BLaER1 (cell line): Measurements from ENCODE around the gene FCF1.
"Not testable (repeated sequence)": the region's sequence is repeated elsewhere in the genome, so short reads cannot be mapped to it uniquely, and the experiment has no call there.

Source experiments
- H3K27ac ChIP-seq: shearing (Covaris generic); formaldehyde crosslinking; 2 replicates; pipeline ENCODE4 v1.8.1; 2022
- H3K27me3 ChIP-seq: shearing (Covaris generic); formaldehyde crosslinking; 2 replicates; pipeline ENCODE4 v1.8.1; 2022
- H3K36me3 ChIP-seq: shearing (Covaris generic); formaldehyde crosslinking; 2 replicates; pipeline ENCODE4 v1.8.1; 2022
- H3K4me1 ChIP-seq: shearing (Covaris generic); formaldehyde crosslinking; 2 replicates; pipeline ENCODE4 v1.8.1; 2022
- H3K4me2 ChIP-seq: shearing (Covaris generic); formaldehyde crosslinking; 2 replicates; pipeline ENCODE4 v1.8.1; 2022
- H3K4me3 ChIP-seq: shearing (Covaris generic); formaldehyde crosslinking; 2 replicates; pipeline ENCODE4 v1.8.1; 2022
- H3K9ac ChIP-seq: shearing (Covaris generic); formaldehyde crosslinking; 2 replicates; pipeline ENCODE4 v1.8.1; 2022
- H3K9me3 ChIP-seq: shearing (Covaris generic); formaldehyde crosslinking; 2 replicates; pipeline ENCODE4 v1.8.1; 2022
- H4K20me1 ChIP-seq: shearing (Covaris generic); formaldehyde crosslinking; 2 replicates; pipeline ENCODE4 v1.8.1; 2022
- Cebpa-rat ChIP-seq: shearing (Covaris generic); IDR thresholded peaks from 2 replicates; pipeline ENCODE4 v1.8.1; 2022

The FCF1 gene

GRCh38 chr14:74756326-74756725, 43.4 kb downstream of the FCF1 start:
- Histone ChIP-seq H3K4me1 (no peaks in the 10 kb centered on the region), H3K27me3 (no peaks in the 10 kb centered on the region), H3K4me2 (no peak overlapping the region), H3K9me3 (peaks cover 26% of the 10 kb centered on the region), H3K27ac (no peak overlapping the region), H4K20me1 (no peaks in the 10 kb centered on the region), H3K4me3 (no peak overlapping the region), H3K9ac (no peak overlapping the region), H3K36me3 (no peaks in the 10 kb centered on the region)
- TF ChIP-seq Cebpa-rat: no peak

GRCh38 chr14:74758505-74758904, 45.6 kb downstream of the FCF1 start:
- not testable (repeated sequence) for H3K9me3 ChIP-seq, H3K4me3 ChIP-seq, H3K27ac ChIP-seq, H3K9ac ChIP-seq, H4K20me1 ChIP-seq, H3K4me1 ChIP-seq, H3K27me3 ChIP-seq, H3K4me2 ChIP-seq, H3K36me3 ChIP-seq

GRCh38 chr14:74762917-74763802, 50.2 kb downstream of the FCF1 start, which contains the start of gene YLPM1:
Gene YLPM1, plus strand, starts transcription at chr14:74763316. Its CDS starts 174 bp downstream, at chr14:74763490.
- H4K20me1 ChIP-seq: peaks cover 45% of the 10 kb centered on the region
- peak within 1 kb of the TSS; percentile 99 for H3K9ac ChIP-seq
- H3K4me2 ChIP-seq: peak within 1 kb of the TSS; percentile 94
- H3K36me3 ChIP-seq: peaks cover 5% of the 10 kb centered on the region; the same call in 1 of the 2 replicates
- H3K9me3 ChIP-seq: no peaks in the 10 kb centered on the region
- H3K27me3 ChIP-seq: no peaks in the 10 kb centered on the region
- no peak for TF ChIP-seq Cebpa-rat
- H3K4me3 ChIP-seq: peak within 1 kb of the TSS; percentile 97
- peaks cover 43% of the 10 kb centered on the region for H3K4me1 ChIP-seq
- peak within 1 kb of the TSS; percentile 99 for H3K27ac ChIP-seq

- peaks cover 50% of the 10 kb centered on the region for H3K4me1 ChIP-seq
- H3K27me3 ChIP-seq: no peaks in the 10 kb centered on the region
- H3K27ac ChIP-seq: peak overlapping the region; percentile 99
- H3K9ac ChIP-seq: peak overlapping the region; percentile 99
- H3K4me2 ChIP-seq: peak overlapping the region; percentile 94
- TF ChIP-seq Cebpa-rat: no peak
- H3K36me3 ChIP-seq: peaks cover 5% of the 10 kb centered on the region; the same call in 1 of the 2 replicates
- H4K20me1 ChIP-seq: peaks cover 53% of the 10 kb centered on the region
- no peaks in the 10 kb centered on the region for H3K9me3 ChIP-seq
- peak overlapping the region; percentile 97 for H3K4me3 ChIP-seq
Observed at GRCh38 chr14:74763803-74764531, 51.0 kb downstream of the FCF1 start.

- Histone ChIP-seq H4K20me1 (peaks cover 69% of the 10 kb centered on the region), H3K9ac (peak overlapping the region; percentile 99), H3K4me2 (peak overlapping the region; percentile 94), H3K27me3 (no peaks in the 10 kb centered on the region), H3K27ac (no peak overlapping the region), H3K4me3 (peak overlapping the region; percentile 97), H3K36me3 (peaks cover 5% of the 10 kb centered on the region; the same call in 1 of the 2 replicates), H3K4me1 (peaks cover 50% of the 10 kb centered on the region), H3K9me3 (no peaks in the 10 kb centered on the region)
- no peak for TF ChIP-seq Cebpa-rat
Observed at GRCh38 chr14:74765721-74766120, 52.8 kb downstream of the FCF1 start.

GRCh38 chr14:74771399-74771798, 58.5 kb downstream of the FCF1 start:
- Histone ChIP-seq H4K20me1 (peaks cover 99% of the 10 kb centered on the region), H3K9me3 (no peaks in the 10 kb centered on the region), H3K4me1 (peaks cover 24% of the 10 kb centered on the region), H3K4me2 (no peak overlapping the region), H3K9ac (no peak overlapping the region), H3K4me3 (no peak overlapping the region), H3K27me3 (no peaks in the 10 kb centered on the region), H3K36me3 (peaks cover 45% of the 10 kb centered on the region), H3K27ac (no peak overlapping the region)
- no peak for TF ChIP-seq Cebpa-rat

- H3K9ac ChIP-seq: no peak overlapping the region
- H3K36me3 ChIP-seq: peaks cover 98% of the 10 kb centered on the region
- no peak overlapping the region for H3K4me2 ChIP-seq
- H3K27ac ChIP-seq: no peak overlapping the region
- no peak for TF ChIP-seq Cebpa-rat
- peaks cover 15% of the 10 kb centered on the region for H3K9me3 ChIP-seq
- H4K20me1 ChIP-seq: peaks cover 60% of the 10 kb centered on the region
- H3K27me3 ChIP-seq: no peaks in the 10 kb centered on the region
- H3K4me1 ChIP-seq: no peaks in the 10 kb centered on the region
- H3K4me3 ChIP-seq: no peak overlapping the region
Observed at GRCh38 chr14:74784634-74785033, 71.7 kb downstream of the FCF1 start.

- H3K4me2 ChIP-seq: no peak overlapping the region
- H4K20me1 ChIP-seq: peaks cover 59% of the 10 kb centered on the region
- H3K4me3 ChIP-seq: no peak overlapping the region
- H3K9me3 ChIP-seq: peaks cover 20% of the 10 kb centered on the region
- H3K27me3 ChIP-seq: no peaks in the 10 kb centered on the region
- H3K27ac ChIP-seq: no peak overlapping the region
- H3K4me1 ChIP-seq: no peaks in the 10 kb centered on the region
- H3K9ac ChIP-seq: no peak overlapping the region
- no peak for TF ChIP-seq Cebpa-rat
- peaks cover 98% of the 10 kb centered on the region for H3K36me3 ChIP-seq
Observed at GRCh38 chr14:74785056-74785613, 72.2 kb downstream of the FCF1 start.

- Histone ChIP-seq H3K4me1 (peaks cover under 1% of the 10 kb centered on the region; the same call in 1 of the 2 replicates), H3K36me3 (peaks cover 92% of the 10 kb centered on the region), H3K4me3 (no peak overlapping the region), H3K27ac (no peak overlapping the region), H3K4me2 (no peak overlapping the region), H3K27me3 (no peaks in the 10 kb centered on the region), H3K9ac (no peak overlapping the region), H4K20me1 (peaks cover 57% of the 10 kb centered on the region), H3K9me3 (peaks cover 29% of the 10 kb centered on the region)
- TF ChIP-seq Cebpa-rat: no peak
Observed at GRCh38 chr14:74786796-74787315, 73.9 kb downstream of the FCF1 start.
